ENCODE results near the gene DPH6.
"Not testable (repeated sequence)": the region's sequence is repeated elsewhere in the genome, so short reads cannot be mapped to it uniquely, and the experiment has no call there.

The DPH6 gene

DNA sequence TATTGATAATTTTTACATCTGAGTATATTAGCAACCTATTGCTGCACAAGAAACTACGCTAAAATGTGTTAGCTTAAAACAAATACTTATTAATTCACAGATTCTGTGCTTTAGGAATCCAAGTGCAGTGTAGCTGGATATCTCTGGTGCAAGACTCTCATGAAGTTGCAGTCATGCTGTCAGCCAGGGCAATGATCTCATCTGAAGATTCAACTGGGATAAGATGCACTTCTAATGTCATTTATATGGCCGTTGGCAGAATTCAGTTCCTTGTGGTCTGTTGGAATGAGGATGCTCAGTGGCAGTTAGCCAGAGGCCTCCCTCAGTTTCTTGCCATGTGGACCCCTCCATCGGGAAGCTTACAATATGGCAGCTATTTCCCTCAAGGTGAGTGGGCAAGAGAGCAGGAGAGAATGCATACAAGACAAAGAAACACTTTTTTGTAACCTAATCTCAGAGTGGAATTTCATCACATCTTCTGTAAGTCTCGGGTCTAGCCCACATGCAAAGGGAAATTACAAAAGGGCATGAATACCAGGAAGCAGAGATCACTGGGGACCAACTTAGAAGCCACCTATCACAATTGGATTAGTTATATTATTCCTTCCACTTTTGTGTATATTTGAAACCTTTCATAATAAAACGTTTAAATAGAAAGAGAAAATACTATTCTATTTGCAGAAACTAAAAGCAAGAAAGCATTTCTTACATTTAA is 61.6 kb downstream of the DPH6 start:
- DNase-seq: no peak

- DNase-seq: no peak
Observed at GRCh38 chr15:35481992-35482391, 64.0 kb downstream of the DPH6 start.

GRCh38 chr15:35481064-35481463 is 64.9 kb downstream of the DPH6 start:
- no peak for DNase-seq

DNA sequence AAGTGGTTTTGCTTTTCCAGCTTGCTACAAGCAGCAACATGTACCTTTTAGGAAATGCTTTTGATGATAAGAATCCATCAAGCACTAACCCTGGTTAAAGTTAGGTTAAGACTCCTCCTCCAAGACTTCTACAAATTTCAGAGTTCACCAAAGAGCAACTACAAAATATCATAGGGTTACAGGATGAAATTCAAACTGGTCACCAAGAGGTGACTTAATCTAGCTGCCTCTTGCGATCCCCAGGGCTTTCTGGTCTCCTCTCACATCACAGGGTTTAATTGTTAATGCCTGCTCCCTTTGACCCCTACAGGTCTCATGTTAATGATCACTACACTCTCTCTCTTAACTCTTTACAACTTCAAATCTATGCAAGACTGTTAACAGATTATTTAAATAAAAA is 66.5 kb downstream of the DPH6 start:
- no peak for DNase-seq

DNA sequence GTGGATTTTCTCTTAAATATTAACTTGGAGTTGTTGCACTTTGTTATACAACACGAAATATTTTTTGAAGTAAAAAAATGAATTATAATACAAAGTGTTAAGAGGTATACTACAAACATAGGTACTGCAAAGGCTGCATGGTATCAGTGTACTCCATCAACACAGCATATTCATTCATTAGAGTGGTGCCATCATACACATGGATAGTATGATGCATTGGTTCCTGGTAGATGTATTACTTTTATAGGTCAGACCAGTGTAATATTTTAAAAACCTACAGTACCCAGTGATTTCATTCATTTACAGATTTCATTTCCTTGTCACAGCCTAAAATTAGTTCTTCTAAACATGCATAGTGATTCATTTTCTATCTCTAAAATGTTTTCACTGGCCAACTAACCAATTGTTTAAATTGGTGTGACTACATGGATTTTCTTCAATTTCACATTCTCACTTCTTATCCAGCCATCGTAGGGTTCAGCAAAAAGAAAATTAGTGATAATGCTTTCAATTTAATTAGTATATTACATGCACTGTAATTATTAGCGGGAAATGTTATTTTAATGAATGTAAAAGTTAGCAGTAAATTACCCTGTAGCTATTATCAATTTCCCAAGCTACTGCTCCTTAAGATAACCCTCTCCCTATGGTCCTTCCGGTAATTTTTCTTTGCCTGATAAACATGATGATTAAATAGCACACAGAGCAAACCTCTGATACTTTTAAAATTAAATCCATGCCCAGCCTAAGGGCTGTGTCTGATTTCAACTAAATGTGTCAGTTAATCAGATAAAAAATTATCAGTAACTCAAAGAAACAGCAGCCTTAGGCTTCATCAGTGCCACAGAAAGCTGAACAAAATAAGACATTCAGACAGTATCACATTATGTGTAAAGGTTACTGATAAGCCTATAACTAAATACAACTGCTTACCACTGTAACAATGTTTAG is 68.4 kb downstream of the DPH6 start:
- no peak for DNase-seq

DNA sequence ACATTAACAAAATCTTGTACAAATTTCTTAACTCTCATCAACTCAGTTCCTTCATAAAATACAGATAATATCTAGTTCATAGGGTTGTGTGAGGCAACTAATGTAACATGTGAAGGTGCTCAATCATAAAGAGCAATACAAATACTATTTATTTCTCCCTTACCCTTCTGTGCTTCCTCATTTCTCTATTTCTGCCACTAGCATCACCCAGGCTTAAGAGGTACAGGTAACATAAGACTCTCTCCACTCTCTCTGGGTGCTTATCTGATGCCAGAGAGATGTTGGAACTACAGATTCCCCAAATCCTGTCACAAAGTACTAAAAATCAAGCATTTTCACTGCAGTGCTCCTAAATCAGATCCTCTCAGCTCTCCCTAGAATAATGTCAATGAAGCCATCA is 74.9 kb downstream of the DPH6 start:
- DNase-seq: no peak

DNA sequence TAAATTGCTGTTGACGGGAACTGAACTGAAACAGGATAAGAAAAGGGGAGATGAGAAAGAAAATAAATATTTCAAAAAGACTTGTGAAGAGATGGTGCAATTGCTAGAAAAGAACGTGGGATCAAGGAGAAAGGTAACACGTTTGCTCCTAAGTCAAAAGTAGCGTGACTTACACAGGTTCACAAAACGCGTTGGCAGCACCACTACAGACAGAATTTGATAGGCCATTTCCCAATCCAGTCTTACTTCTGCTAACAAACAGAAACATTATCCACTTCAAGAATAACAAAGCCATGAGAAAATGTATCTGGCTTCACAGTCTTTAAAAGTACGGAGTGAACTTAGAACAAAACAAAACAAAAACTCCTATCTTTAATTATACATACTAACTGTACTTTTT is 75.5 kb downstream of the DPH6 start:
- no peak for DNase-seq

GRCh38 chr15:35466476-35466875 is 79.5 kb downstream of the DPH6 start:
- no peak for DNase-seq

DNA sequence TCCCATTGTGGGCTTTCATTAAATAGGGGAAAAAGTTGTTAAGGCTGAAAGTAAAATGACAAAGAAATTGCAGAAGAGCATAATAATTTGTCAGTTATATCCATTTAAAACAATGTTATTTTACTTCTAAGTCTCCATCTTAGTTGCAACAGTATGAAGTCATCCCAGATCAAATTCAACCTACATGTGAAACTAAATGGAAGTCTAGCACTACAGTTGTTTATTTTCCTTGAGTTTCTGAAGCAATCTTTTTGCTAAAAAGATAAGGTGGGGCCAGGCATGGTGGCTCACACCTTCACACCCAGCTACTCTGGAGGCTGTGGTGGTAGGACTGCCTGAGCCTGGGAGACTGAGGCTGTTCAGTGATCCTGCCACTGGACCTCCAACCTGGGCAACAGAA is 80.2 kb downstream of the DPH6 start:
- DNase-seq: no peak

- DNase-seq: no peak
Observed at GRCh38 chr15:35460616-35461015, 85.3 kb downstream of the DPH6 start.

DNA sequence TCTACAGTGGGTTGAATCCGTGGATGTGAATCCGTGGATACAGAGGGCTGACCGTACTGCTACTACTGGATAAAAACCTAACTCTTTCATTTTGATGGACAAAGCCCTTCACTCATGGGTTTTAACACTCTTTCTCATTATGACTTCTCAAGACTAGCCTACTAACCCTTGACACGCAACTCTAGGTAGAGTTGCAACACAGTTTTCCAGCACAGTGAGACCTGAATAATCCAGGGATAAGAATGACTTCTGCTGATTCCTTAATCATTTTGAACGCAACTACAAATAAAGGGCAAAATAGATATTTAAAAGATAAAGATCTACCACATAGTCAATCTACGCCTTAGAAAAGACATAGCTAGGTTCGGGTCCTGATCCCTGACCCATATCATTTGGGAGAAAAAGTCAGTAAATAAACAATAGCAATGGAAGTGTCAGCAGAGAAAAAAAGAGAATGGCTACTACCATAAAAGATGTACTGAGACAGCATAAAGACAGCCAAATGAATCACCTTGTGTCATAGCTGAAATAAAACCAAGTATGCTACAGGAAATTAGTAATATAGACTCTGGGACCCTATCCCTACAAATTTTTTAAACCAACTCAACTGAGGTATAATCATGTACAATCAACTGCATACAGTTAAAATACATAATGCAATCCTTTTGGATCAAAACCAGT is 87.6 kb downstream of the DPH6 start:
- no peak for DNase-seq

GRCh38 chr15:35455201-35455600 is 90.8 kb downstream of the DPH6 start:
- no peak for DNase-seq

- DNase-seq: no peak
Observed at GRCh38 chr15:35450492-35450891, 95.5 kb downstream of the DPH6 start.

- no peak for DNase-seq
Observed at GRCh38 chr15:35448294-35448693, 97.7 kb downstream of the DPH6 start.

DNA sequence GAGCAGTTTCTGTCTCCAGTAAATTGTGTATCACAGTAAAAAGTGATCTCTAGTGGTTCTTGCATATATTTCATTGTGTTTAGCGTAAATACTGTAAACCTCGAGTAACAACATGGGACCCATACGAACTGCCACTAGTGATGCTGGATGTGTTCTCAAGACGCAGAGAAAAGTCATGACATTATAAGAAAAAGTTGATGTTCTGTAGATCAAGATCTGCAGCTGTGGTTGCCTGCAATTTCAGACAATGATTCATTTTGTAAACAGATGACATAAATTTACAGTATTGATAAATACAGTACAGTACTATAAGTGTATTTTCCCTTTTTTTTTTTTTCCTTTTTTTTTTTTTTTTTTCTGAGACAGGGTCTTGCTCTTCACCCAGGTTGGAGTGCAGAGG is 100.1 kb downstream of the DPH6 start:
- no peak for DNase-seq

GRCh38 chr15:35444557-35445204 is 101.3 kb downstream of the DPH6 start:
- no peak for DNase-seq

GRCh38 chr15:35443376-35443775 is 102.6 kb downstream of the DPH6 start:
- DNase-seq: no peak

DNA sequence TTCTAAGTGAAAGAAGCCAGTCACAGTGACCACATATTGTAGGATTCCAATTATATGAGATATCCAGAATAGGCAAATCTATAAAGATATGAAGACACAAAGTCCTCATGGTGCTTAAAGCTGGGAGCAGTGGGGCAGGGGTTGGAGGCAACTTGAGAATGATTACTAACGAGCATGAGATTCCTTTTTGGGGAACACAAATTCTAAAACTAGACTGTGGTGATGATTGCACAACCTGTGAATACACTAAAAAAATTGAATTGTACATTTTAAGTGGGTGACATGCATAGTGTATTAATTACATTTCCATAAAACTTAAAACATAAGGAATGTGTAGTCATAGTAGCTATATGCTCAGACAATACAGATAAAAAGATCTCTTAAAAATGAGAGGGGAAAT is 103.2 kb downstream of the DPH6 start:
- no peak for DNase-seq

DNA sequence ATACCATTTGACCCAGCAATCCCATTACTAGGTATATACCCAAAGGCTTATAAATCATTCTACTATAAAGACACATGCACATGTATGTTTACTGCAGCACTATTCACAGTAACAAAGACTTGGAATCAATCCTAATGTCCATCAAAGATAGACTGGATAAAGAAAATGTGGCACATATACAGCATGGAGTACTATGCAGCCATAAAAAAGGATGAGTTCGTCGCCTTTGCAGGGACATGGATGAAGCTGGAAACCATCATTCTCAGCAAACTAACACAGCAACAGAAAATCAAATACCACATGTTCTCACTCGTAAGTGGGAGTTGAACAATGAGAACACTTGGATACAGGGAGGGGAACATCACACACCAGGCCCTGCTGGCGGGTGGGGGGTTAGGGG is 104.7 kb downstream of the DPH6 start:
- not testable (repeated sequence) for DNase-seq

GRCh38 chr15:35440265-35440664 is 105.7 kb downstream of the DPH6 start:
- DNase-seq: no peak

- DNase-seq: no peak
Observed at GRCh38 chr15:35439291-35439690, 106.7 kb downstream of the DPH6 start.

DNA sequence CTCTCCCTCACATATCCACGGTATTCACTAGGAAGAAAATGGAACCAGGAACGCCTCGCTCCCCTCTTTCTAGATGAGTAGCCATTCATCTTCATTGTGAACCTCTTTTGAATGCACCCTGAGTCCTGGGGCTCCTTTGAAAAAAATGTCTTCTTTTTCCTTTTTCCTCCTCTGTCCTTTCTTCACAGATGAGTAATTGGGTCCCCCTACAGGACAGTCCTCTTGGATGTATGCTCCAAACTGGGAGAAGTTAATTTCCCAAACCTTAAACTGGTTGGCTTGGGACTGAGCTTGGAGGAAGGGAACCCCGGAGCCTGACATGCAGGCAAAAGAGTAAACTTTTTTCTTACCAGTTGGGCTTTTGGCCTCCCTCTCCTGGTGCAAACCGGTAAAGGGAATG is 108.8 kb downstream of the DPH6 start:
- no peak for DNase-seq

- DNase-seq: no peak
Observed at GRCh38 chr15:35436422-35436821, 109.5 kb downstream of the DPH6 start.

Data from activated CD4-positive, alpha-beta T cell treated with anti-CD3 and anti-CD28 coated beads for 1 hour (primary cell).